Measurements from ENCODE around the gene FUT2.
"Not testable (repeated sequence)": the region's sequence is repeated elsewhere in the genome, so short reads cannot be mapped to it uniquely, and the experiment has no call there.

Gene FUT2

DNA sequence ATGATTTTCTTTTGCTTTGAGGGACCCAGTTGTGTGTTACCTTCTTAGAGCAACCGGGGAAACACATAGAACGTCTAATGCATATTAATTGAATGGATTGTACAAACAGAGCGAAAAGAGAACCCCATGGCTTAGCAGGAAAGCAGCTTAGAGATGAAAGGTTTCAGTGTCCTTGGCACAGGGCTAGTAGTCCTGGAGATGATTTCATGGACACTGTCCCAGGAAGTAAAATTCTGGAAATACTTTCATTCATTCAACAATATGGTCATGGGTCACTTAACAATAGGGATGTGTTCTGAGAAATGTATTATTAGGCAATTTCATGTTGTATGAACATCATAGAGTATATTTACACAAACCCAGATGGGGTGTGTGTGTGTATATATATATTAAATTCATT lies 9.7 kb upstream of the FUT2 start:
- Mint-ChIP-seq H3K9me3 (no peaks in the 10 kb centered on the region), H3K27me3 (ENCODE audit: low read depth, poor library complexity) (peaks cover 9% of the 10 kb centered on the region), H3K27ac (no peak overlapping the region), H3K36me3 (ENCODE audit: low read depth) (no peaks in the 10 kb centered on the region), H3K4me3 (no peak overlapping the region), H3K4me1 (peaks cover 9% of the 10 kb centered on the region)
- DNase-seq = no peak
- TF ChIP-seq, protein P1, sequence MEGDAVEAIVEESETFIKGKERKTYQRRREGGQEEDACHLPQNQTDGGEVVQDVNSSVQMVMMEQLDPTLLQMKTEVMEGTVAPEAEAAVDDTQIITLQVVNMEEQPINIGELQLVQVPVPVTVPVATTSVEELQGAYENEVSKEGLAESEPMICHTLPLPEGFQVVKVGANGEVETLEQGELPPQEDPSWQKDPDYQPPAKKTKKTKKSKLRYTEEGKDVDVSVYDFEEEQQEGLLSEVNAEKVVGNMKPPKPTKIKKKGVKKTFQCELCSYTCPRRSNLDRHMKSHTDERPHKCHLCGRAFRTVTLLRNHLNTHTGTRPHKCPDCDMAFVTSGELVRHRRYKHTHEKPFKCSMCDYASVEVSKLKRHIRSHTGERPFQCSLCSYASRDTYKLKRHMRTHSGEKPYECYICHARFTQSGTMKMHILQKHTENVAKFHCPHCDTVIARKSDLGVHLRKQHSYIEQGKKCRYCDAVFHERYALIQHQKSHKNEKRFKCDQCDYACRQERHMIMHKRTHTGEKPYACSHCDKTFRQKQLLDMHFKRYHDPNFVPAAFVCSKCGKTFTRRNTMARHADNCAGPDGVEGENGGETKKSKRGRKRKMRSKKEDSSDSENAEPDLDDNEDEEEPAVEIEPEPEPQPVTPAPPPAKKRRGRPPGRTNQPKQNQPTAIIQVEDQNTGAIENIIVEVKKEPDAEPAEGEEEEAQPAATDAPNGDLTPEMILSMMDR (IDR thresholded peaks at IDR 0.05) = no peak

DNA sequence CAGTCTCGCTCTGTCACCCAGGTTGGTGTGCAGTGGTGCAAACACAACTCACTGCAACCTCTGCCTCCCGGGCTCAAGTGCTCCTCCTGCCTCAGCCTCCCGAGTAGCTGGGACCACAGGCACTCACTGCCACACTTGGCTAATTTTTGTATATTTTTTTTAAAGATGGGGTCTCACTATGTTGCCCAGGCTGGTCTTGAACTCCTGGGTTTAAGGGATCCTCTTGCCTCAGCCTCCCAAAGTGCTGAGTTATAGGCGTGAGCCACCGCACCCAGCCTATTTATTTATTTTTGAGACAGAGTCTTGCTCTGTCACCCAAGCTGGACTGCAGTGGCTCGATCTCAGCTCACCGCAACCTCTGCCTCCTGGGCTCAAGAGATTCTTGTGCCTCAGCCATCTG lies 9.1 kb upstream of the FUT2 start:
- H3K9me3 Mint-ChIP-seq; H3K36me3 Mint-ChIP-seq (ENCODE audit: low read depth); H3K27me3 Mint-ChIP-seq (ENCODE audit: low read depth, poor library complexity); H3K4me3 Mint-ChIP-seq; H3K27ac Mint-ChIP-seq; H3K4me1 Mint-ChIP-seq; DNase-seq: not testable (repeated sequence)

DNA sequence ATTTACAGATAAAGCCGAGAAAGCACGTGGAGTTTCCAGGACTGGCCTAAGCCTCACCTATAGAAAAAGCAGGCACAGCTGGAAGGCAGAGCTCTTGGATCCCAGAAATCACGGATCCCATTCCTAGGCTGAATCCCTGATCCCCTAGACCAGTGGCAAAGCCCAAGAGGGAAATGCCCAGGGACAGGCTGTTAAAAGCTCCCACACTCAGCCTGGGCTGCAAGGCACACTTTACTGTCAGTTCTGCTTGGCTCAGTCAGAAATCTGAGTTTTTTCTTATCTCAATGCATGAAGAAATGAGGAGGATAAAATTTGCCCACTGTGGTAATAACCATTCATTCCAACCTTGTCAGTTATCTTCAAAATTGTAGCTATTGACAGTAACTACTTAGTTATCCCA lies 8.0 kb upstream of the FUT2 start:
- no peak overlapping the region for H3K27ac Mint-ChIP-seq
- H3K9me3 Mint-ChIP-seq = no peaks in the 10 kb centered on the region
- DNase-seq = no peak
- H3K27me3 Mint-ChIP-seq (ENCODE audit: low read depth, poor library complexity) = peaks cover 5% of the 10 kb centered on the region
- peaks cover 9% of the 10 kb centered on the region for H3K4me1 Mint-ChIP-seq
- TF ChIP-seq, protein P1 (IDR thresholded peaks at IDR 0.05) = no peak
- no peaks in the 10 kb centered on the region for H3K36me3 Mint-ChIP-seq (ENCODE audit: low read depth)
- no peak overlapping the region for H3K4me3 Mint-ChIP-seq

DNA sequence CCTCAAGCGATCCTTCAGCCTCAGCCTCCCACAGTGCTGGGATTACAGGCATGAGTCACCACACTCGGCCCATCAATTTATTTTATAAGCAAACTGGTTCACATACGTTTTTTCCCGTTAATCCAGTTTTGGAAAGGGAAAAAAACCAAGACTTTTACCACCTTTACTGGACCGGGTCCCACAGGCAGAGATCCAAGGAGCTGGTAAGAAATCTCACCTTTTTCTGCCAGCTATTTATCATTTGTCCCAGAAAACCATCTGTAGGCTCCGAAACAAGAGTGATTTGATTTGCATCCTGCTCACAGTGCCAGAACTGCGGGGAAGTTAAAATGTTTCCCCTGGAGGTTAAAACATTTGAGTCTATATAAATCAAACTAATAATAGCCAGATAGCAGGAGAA lies 6.3 kb upstream of the FUT2 start:
- Mint-ChIP-seq H3K36me3 (ENCODE audit: low read depth) (peaks cover 5% of the 10 kb centered on the region), H3K27me3 (ENCODE audit: low read depth, poor library complexity) (peaks cover 17% of the 10 kb centered on the region), H3K4me3 (no peak overlapping the region), H3K27ac (no peak overlapping the region), H3K9me3 (peaks cover under 1% of the 10 kb centered on the region), H3K4me1 (peaks cover 13% of the 10 kb centered on the region)
- TF ChIP-seq, protein P1 (IDR thresholded peaks at IDR 0.05) = no peak
- no peak for DNase-seq

DNA sequence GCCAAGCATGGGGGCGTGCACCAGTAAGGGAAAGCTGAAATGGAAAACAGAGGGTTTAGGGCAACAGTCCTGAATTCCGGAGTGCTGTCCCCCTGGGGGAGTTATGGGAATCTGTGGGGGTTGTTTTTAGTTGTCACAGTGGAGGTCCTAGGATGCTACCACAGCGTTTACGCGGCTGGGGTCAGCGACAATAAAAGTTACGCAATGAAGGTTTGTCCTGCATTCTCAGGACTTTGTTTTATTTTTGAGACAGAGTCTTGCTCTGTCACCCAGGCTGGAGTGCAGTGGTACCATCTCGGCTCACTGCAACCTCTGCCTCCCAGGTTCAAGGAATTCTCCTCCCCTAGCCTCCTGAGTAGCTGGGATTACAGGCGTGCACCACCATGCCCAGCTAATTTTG lies 2.1 kb upstream of the FUT2 start:
- not testable (repeated sequence) for H3K4me3 Mint-ChIP-seq; H3K9me3 Mint-ChIP-seq; H3K36me3 Mint-ChIP-seq (ENCODE audit: low read depth); DNase-seq; H3K27ac Mint-ChIP-seq
- Mint-ChIP-seq H3K27me3 (ENCODE audit: low read depth, poor library complexity) (peaks cover 54% of the 10 kb centered on the region), H3K4me1 (peaks cover 22% of the 10 kb centered on the region)

DNA sequence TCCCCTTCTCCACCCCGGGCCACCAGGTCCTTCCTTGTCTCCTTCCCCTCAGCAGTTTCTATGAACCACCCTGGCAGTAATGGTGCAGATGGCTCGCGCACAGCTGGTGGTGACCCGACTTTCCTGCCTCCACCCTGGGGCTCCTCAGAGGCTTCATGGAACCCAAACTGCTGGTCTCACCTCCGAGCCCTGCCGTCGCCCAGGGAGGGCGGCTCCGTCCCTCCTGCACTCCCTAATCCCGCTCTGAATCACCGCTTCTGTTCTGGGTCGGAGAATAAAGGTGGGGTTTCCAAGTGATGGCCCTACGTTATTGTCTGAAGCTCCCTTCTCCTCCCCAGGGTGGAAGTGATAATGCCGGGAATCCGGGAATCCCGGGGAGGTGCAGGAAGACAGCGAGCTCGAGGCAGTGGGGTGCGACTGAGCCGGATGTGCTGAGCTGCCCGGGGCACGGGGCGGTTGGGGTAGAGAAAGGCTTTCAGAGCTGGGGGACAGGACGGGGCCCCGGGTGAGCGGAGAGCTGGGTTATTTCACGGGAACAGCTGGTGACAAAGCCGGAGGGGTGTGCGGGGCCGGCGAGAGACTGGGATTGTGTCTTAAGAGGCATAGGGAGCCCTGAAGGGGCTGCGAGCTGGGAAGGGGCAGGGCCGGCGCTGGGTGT lies 711 bp downstream of the FUT2 start:
- Mint-ChIP-seq H3K4me1 (peaks cover 25% of the 10 kb centered on the region), H3K36me3 (ENCODE audit: low read depth) (peaks cover 14% of the 10 kb centered on the region), H3K27ac (no peak overlapping the region), H3K9me3 (peaks cover 7% of the 10 kb centered on the region), H3K4me3 (peak overlapping the region; percentile 80), H3K27me3 (ENCODE audit: low read depth, poor library complexity) (peaks cover 62% of the 10 kb centered on the region)
- TF ChIP-seq, protein P1 (IDR thresholded peaks at IDR 0.05) = no peak
- DNase-seq = no peak

DNA sequence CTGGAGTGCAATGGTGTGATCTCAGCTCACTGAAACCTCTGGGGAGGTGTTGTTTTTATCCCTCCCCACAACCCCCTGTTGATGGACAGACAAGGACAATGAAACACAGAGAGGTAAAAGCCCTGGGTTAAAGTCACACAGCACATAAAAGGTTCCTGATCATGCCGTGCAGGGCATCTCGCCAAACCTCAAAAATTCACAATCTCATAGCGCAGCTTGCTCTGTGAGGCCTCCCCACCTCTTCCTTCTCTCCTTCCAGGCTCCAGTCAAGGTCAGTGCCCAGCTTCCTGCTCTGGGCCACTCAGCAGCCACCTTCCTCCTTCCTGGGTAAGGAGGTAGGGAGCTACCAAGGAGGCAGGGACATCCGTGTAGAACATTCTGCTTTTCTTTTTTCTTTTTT lies 2.3 kb downstream of the FUT2 start:
- peaks cover 58% of the 10 kb centered on the region for H3K27me3 Mint-ChIP-seq (ENCODE audit: low read depth, poor library complexity)

More for the DNA sequence above, 2.3 kb downstream of the FUT2 start:
- Mint-ChIP-seq H3K36me3 (ENCODE audit: low read depth) (peaks cover 21% of the 10 kb centered on the region), H3K27ac (no peak overlapping the region), H3K4me1 (peaks cover 25% of the 10 kb centered on the region), H3K4me3 (peak overlapping the region; percentile 23), H3K9me3 (peaks cover 12% of the 10 kb centered on the region)
- TF ChIP-seq, protein P1 (IDR thresholded peaks at IDR 0.05) = no peak
- DNase-seq = no peak
